Astrocyte of the cerebellum (primary cell): ENCODE measurements around the gene PSMC4.

Experiments used
- DNase-seq: peaks from one replicate; pipeline ENCODE4 v3.0.0-alpha.2; 2011; ENCODE audit warnings: low read depth
- H3K4me3 ChIP-seq: 2 replicates; pipeline ENCODE4 v1.5.1; 2011; ENCODE audit warnings: mild to moderate bottlenecking, low read depth, low read length, moderate library complexity
- CTCF ChIP-seq: IDR thresholded peaks from 2 replicates; pipeline ENCODE4 v1.5.1; 2012; ENCODE audit warnings: low read length, low read depth, moderate library complexity, mild to moderate bottlenecking; ENCODE audit errors: missing control alignments
- in situ Hi-C: cut with HindIII; loops from 2 replicates; pipeline ENCODE4 v1.10.0; 2017; ENCODE audit warnings: low sequenced_read_pairs

The PSMC4 gene

GRCh38 chr19:39941615-39942365 is 29.2 kb upstream of the PSMC4 start:
- peak; percentile 2 for DNase-seq
- TF ChIP-seq CTCF: no peak
- no peak overlapping the region for H3K4me3 ChIP-seq
- in situ Hi-C loops: no loop called here

GRCh38 chr19:39942366-39942730 is 28.6 kb upstream of the PSMC4 start:
- in situ Hi-C loops: no loop called here
- TF ChIP-seq CTCF: no peak
- DNase-seq: no peak
- no peak overlapping the region for H3K4me3 ChIP-seq

DNA sequence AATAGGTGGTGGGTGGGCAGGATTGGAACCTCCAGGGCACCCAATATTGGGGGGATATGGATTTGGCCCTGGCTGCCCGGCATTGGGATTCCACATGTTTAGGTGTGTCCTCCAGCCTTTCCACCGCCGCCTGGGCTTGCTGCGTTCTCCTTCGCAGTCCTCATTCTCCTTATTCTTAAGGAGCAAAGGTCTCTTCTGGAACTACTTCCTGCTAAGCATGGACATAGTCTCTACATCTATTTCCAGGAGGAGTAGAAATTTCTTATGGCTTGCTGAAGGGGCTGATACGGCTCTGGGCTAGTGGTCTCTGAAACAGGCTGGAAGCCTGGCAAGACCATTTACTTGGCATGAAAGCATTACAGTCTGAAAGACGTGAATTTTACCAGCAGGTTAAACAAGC is 27.4 kb upstream of the PSMC4 start:
- no peak overlapping the region for H3K4me3 ChIP-seq
- no peak for TF ChIP-seq CTCF
- no peak for DNase-seq
- in situ Hi-C loops: no loop called here

DNA sequence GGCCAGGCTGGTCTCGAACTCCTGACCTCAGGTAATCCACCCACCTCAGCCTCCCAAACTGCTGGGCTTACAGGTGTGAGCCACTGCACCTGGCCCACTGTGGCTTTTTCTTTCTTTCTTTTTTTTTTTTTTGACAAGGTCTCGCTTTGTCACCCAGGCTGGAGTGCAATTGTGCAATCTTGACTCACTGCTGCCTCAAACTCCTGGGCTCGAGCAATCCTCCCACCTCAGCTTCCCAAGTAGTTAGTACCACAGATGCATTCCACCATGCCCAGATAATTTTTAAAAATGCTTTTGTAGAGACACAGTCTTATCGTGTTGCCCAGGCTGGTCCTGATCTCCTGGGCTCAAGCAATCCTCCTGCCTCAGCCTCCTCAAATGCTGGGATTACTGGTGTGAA is 24.4 kb upstream of the PSMC4 start:
- no peak for TF ChIP-seq CTCF
- H3K4me3 ChIP-seq: no peak overlapping the region
- in situ Hi-C loops: no loop called here
- no peak for DNase-seq

- no peak for TF ChIP-seq CTCF
- no peak overlapping the region for H3K4me3 ChIP-seq
- no peak for DNase-seq
- in situ Hi-C loops: no loop called here
These were observed 21.8 kb upstream of the PSMC4 start for GRCh38 chr19:39949026-39949747.

GRCh38 chr19:39951065-39951650 is 19.8 kb upstream of the PSMC4 start:
- no peak for DNase-seq
- no peak overlapping the region for H3K4me3 ChIP-seq
- TF ChIP-seq CTCF: no peak
- in situ Hi-C loops: no loop called here
